CD1c-positive myeloid dendritic cell (primary cell): ENCODE measurements around the gene TFG.

Experiments used
- DNase-seq: peaks from one replicate; pipeline ENCODE4 v3.0.0-alpha.2; 2016; ENCODE audit errors: extremely low spot score

TFG gene

GRCh38 chr3:100706365-100706764, 2.9 kb upstream of the TFG start:
- DNase-seq, result no peak

- no peak for DNase-seq
These were observed 678 bp upstream of the TFG start for GRCh38 chr3:100708644-100708988.

GRCh38 chr3:100709842-100710260, 557 bp downstream of the TFG start:
- DNase-seq, result no peak

GRCh38 chr3:100710261-100710968, 1.1 kb downstream of the TFG start:
- DNase-seq, result peak; percentile 71

GRCh38 chr3:100715176-100715575, 5.9 kb downstream of the TFG start:
- no peak for DNase-seq

- DNase-seq, result no peak
These were observed 7.8 kb downstream of the TFG start for GRCh38 chr3:100717063-100717462.

GRCh38 chr3:100717637-100718487, 8.6 kb downstream of the TFG start:
- DNase-seq, result no peak

GRCh38 chr3:100719136-100719535, 9.8 kb downstream of the TFG start:
- no peak for DNase-seq

GRCh38 chr3:100720426-100720825, 11.1 kb downstream of the TFG start:
- DNase-seq, result no peak

- DNase-seq, result no peak
These were observed 16.7 kb downstream of the TFG start for GRCh38 chr3:100725935-100726513.

- DNase-seq, result no peak
These were observed 17.4 kb downstream of the TFG start for GRCh38 chr3:100726706-100727105.

- DNase-seq, result no peak
These were observed 21.2 kb downstream of the TFG start for GRCh38 chr3:100730524-100730923.

- DNase-seq, result no peak
These were observed 23.1 kb downstream of the TFG start for GRCh38 chr3:100732435-100732834.

GRCh38 chr3:100737334-100737733, 28.0 kb downstream of the TFG start:
- DNase-seq, result no peak

- DNase-seq, result no peak
These were observed 30.9 kb downstream of the TFG start for GRCh38 chr3:100740207-100740606.

GRCh38 chr3:100743535-100743934, 34.2 kb downstream of the TFG start:
- DNase-seq, result no peak

GRCh38 chr3:100744671-100745070, 35.4 kb downstream of the TFG start:
- no peak for DNase-seq

- DNase-seq, result no peak
These were observed 36.3 kb downstream of the TFG start for GRCh38 chr3:100745617-100746016.

GRCh38 chr3:100746092-100746491, 36.8 kb downstream of the TFG start:
- DNase-seq, result no peak

- DNase-seq, result no peak
These were observed 38.9 kb downstream of the TFG start for GRCh38 chr3:100748220-100748619.

- no peak for DNase-seq
These were observed 39.7 kb downstream of the TFG start for GRCh38 chr3:100748967-100749366.

- no peak for DNase-seq
These were observed 44.6 kb downstream of the TFG start for GRCh38 chr3:100753846-100754245.
